TTC549 (cell line): Measurements from ENCODE around the gene TMEM255B.

Experiments used
- FAIRE-seq: peaks from 2 replicates; lab custom pipeline; 2012; peaks lifted over from hg19 to GRCh38; lab: Jason Lieb, UNC

The TMEM255B gene

DNA sequence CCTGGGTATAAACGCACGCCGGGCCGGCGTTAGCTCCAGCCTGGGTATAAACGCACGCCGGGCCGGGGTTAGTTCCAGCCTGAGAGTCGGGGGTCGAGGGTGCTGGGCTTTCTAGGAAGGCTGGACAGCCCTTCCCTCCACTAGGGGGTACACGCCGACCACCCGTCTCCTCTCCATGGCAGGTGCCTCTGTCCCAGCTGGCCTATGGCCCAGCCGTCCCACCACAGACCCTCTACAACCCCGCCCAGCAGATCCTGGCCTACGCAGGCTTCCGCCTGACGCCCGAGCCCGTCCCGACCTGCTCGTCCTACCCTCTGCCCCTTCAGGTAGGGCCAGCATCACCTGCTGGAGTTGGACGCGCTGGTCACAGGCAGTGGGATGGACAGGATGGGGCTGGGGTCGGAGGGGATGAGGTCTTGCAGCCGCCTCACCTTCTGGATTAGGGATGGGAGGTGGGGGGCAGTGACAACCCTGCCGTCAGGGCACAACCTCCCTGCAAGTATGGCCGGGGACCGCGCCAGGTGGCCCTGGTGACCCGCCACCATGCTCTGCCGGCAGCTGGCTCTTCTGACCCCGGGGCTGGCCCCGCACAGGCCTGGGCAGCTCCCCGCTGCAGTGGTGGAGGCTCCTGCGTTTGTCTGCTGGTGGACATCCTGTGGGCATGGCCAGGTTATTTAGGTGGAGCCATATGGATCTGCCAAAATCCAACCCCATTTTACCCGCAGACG, 45.8 kb downstream of the TMEM255B start:
- no peak for FAIRE-seq

DNA sequence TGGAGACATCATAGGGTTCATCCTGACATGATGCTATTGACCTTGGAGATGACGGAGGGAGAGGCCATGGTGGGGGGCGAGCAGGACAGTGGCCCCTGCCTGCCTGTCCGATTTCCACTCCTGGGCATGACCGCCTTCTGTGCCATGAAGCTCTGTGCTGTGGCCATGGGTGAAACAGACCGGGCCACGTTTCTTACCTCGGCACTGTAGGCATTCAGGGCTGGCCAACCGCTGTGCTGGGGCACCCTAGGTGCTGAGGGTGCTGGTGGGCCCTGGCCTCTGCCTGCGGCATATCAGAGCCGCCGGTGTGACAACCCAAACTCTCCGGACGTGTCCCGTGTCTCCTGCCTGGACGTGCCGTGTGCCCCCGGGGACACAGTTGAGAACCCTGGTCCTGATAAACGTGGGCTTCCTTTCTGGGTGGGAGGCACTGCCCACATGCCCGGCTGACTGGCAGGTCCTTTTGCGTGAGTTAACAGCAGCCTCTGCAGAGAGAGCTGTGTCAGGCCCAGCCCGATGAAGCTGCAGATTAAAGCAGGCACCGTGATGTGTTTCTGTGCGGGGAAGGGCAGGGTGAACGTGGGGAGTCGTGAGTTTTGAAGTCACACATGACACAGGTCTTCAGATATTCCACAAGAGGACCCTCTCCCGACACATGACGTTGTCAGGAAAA, 46.5 kb downstream of the TMEM255B start:
- no peak for FAIRE-seq

DNA sequence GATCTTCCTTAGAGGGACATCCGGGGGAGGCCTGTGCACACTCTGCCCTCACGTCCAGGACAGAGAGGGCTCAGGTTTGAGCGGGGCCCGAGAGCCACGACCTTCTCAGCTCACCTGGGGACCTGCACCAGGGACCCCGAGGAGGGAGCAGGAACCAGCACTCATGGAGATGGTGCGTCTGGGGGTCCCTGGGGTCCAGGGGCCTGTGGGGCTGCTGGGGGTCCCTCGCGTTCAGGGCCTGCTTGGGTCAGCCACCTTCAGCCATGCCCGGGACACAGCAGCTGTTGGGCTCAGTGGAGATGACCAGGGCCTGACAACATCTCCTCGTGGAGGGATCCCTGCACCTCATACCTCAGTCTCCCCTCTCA, 47.1 kb downstream of the TMEM255B start:
- no peak for FAIRE-seq

DNA sequence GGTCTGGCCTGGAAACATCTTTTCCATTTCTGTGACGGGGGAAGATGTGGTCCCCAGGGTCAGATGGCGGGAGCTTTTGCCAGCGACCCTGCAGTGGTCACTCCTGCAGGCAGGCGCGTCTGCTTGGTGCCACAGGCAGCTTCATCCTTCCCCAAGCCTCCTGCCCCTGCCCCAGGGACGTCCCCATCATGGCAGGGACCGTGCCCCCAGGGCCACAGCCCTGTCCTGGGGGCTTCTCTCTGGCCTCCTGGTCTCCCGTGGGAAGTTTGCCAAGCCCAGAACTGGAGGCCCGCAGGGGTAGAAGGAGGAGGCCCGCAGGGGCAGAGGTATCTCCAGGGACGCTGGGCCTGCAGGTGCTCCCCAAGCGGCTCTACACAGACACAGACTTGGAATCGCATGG, 47.5 kb downstream of the TMEM255B start:
- FAIRE-seq, result no peak

DNA sequence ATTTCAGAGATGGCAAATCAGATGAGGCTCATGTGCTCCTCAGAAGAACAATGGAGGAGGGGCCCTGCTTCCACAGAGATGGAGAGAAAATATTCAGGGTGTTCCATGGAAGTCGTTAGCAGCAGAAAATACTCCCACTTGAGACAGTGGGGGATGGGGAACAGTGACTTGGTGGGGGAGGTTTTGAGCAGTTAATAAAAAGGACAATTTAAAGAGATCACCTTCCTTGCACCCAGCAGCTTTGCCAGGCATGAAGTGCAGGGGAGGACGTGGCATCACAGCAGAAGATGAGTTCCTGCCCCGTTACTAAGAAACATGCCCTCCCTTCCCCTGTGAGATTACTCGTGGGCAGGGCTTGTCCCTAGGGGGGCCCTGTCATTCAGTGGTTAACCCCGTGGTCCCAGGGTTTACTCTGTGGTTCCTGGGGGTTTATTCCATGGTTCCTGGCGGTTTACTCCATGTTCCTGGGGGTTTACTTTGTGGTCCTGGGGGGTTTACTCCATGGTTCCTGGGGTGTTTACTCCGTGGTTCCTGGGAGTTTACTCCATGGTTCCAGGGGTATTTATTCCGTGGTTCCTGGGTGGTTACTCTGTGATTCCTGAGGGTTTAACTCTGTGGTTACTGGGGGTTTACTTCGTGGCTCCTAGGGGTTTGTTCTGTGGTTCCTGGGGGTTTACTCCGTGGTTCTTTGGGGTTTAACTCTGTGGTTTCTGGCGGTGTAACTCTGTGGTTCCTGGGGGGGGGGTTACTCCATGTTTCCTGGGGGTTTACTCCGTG, 49.2 kb downstream of the TMEM255B start:
- no peak for FAIRE-seq

DNA sequence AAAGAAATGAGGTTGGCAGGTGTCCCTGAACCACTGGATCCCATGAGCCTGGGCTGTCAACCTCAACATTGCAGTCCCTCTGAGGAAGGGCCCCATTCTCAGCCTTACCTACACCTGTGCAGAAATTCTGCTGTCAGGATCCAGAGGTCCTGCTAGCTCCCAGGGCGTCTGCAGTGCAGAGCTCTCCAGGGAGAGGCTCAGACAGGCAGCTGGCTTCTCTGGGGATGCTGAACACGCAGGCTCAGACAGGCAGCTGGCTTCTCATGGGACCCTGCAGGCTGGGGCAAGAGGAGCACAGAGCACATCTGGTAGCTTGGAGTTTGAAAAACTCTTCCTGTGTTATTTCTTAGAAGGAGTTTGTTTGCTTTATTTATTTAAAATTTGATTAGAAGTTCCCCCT, 50.9 kb downstream of the TMEM255B start:
- FAIRE-seq, result no peak

DNA sequence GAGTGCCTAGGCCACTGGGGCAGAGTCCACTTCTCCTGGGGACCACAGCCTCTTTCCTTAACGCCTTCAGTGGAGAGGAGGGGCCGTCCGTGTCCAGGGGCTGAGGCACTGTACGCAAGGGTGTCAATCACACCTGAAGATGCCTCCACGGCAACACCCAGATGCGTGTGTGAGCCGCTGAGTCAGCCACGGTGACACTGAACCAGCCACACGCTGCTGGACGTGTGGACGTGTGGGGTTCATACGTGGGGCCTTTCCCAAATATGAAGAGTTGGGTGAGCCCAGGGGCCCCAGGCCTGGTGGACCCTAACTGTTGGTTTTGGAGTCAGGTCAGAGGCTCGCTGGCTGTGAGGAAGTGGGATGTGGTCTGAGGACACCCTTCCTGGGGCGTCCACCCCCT, 51.6 kb downstream of the TMEM255B start:
- no peak for FAIRE-seq

DNA sequence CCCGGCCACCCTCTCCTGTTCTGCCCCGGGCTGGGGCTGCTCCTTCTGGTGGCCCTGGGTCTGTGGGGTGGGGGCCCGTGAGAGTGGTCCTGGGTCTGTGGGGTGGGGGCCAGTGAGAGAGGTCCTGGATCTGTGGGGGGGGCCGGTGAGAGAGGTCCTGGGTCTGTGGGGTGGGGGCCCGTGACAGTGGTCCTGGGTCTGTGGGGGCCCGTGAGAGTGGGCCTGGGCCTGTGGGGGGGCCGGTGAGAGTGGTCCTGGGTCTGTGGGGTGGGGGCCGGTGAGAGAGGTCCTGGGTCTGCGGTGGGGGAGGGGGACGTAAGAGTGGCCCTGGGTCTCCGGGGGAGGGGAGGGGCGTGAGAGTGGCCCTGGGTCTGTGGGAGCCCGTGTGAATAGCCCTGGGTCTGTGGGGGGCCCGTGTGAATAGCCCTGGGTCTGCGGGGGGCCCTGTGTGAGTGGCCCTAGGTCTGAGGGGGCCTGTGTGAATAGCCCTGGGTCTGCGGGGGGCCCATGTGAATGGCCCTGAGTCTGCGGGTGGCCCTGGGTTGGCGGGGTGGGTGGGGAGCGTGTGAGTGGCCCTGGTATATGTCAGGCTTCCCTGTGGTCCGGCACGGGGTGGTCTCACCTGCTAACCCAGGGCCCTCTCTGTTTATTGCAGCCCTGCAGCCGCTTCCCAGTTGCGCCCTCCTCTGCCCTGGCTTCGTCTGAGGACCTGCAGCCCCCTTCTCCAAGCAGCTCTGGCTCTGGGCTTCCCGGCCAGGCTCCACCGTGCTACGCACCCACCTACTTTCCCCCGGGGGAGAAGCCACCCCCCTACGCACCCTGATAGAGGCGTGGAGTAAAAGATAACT, 52.3 kb downstream of the TMEM255B start:
- no peak for FAIRE-seq

DNA sequence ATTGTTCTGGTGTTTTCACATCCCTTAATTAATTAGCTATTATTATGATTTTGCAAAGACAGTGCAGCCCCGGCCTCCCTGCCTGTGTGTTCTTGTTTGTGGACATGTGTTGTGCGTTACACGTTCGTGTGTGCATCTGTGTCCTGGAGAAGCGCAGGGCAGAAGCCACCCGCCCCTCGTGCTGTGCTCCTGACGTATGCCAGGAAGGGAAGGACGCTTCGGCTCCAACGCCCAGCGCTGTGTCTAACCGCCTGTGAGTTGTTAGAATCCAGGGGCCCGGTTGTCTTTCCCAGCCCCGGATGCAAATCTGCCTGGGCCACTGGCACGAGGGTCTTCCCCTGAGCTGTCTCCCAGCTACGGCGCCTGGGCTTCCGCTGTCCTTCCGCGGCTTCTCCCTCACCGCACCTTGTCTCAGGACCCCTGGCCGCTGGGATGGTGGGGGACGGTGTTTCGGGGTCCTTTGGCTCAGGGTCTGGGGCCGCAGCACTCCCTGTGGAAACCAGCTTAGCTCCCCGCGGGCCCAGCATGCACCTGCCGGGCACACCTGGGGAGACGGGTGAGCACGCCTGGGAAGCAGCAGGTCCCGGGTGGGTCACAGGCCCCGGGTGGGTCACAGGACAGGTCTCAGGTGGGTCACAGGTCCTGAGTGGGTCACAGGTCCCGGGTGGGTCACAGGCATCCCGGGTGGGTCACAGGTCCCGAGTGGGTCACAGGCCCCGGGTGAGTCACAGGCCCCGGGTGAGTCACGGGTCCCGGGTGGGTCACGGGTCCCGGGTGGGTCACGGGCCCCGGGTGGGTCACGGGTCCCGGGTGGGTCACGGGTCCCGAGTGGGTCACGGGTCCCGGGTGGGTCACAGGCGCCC, 53.4 kb downstream of the TMEM255B start:
- no peak for FAIRE-seq

DNA sequence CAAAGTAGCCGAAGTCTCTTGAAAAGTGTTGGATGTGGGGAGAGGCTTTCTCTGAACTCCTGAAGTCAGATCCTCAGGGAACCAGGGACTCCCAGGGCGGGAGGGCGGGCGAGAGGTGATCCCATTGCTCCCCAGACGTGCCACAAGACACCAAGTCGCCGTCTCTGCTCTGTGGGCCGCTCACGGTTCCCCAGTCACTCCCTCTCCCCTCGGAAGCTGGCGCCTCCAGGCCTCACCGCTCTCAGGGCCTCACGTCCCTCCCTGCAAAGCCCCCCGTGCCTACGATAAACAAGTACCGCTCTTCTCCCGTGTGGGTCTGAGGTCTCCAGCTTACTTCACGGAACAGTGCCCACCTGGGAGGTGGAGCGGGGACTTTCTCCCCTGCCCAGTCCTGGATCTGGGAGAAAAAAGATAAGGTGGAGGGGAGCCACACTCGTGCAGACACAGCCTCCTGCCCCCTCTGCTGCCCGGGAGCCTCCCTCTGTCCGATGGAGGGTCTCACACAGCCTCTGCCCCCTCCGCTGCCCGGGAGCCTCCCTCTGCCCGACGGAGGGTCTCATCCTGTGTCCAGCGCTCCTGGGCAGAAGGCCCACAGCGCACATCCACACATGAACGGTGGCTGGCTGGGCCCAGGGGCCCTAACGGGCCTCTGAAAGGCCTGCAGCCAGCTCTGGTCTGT, 54.2 kb downstream of the TMEM255B start:
- no peak for FAIRE-seq

DNA sequence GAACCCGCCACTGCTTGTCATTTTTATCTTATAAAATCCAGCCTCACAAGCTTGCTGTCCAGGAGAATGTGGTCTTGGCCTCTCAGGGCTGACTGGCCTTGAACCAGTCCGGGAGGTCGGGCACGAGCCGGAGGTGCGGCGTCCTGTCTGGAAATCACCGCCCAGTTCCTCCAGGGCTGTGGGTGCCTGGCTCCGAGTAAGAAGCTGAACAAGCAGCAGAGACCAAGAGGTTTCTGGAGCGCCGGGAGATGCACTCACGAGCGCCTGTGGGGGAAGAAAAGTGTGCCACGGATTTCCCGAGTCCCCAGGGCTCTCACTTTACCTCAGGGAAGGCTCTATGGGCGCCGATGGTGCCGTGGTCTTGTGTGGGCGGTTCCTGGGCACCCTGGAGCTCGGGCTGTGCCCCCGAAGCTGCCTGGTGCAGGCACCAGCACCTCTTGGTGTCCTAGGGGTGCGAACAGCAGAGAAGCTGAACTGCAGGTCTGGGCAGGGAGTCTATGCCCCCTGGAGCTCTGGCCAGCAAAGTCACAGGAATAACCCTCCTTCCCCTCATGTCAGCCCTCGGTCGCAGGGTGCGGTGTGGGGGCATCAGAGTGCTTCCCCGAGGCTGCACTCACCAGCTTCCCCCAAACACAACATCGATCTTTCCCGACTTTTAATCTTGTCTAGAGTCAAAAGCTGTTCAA, 54.9 kb downstream of the TMEM255B start:
- FAIRE-seq, result no peak

DNA sequence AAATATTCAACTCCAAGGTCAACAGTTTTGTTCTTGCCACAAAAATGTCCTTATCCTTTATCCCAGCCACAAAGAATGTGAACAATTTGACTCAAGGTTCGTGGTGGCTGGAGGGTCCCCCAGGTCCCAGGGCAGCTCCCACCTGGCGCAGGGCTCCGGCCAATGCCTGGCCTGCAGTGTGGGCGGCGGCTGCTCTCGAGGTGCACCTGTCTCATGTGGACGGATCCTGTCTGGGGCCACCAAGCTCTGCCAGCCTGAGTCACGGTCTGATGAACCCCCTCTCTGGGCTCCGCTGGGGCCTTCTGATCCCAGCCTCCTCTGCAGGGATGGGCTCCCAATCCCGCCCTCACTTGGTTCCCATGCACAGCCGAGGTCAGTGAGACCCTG, 55.4 kb downstream of the TMEM255B start:
- FAIRE-seq, result no peak

DNA sequence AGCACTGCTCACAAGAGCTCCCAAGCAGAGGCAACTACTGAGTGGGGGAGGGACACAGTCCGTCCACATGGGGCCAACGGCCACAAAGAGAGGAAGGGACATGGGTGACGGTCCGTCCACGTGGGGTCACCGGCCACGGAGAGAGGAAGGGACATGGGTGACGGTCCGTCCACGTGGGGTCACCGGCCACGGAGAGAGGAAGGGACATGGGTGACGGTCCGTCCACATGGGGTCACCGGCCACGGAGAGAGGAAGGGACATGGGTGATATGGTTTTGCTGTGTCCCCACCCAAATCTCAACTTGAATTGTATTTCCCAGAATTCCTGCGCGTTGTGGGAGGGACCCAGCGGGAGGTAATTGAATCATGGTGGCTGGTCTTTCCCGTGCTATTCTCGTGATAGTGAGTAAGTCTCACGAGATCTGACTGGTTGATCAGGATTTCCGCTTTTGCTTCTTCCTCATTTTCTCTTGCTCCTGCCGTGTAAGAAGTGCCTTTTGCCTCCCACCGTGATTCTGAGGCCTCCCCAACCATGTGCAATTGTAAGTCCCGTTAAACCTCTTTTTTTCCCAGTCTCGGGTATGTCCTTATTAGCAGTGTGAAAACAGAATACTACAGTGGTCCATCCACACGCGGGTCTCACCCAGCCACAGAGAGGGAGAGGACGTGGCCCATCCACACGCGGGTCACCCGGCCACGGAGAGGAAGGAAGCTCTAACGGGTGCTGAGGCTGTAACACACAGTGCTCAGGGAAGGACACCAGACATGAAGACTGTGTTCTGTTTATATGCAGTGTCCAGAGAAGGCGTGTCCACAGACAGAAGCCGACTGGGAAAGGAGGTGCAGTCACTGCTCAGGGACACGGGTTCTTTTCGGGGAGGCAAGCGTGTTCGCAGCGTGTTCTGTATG, 56.4 kb downstream of the TMEM255B start:
- no peak for FAIRE-seq

DNA sequence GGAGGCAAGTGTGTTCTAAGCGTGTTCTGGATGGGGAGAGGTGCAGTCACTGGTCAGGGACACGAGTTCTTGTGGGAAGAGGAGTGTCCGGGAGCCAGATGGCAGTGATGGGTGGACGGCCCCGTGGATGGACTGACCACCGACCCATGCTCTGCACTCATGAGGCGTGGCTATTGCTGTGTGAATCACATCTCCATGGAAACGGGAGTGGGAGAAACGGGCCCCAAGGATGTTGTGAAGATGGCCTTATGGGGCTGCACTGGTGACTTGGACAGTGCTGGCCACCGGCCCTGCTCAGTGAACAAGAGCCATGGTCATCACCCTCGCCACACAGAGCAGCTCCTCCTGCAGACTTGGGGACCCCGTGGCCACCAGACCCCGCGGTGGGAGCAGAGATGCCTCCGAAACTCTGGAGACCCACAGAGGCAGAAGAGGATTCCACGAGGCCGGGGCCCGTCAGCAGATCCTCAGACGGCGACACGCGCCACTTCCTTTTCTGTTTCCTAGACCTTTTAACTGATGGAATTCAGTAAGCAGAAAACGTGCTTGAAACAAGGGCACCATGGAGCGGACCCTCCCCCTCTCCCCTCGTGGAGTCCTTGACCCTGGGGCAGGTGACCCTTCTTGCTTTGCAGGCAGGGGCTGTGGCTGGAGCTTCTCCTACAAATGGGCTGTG, 57.4 kb downstream of the TMEM255B start:
- FAIRE-seq, result no peak

DNA sequence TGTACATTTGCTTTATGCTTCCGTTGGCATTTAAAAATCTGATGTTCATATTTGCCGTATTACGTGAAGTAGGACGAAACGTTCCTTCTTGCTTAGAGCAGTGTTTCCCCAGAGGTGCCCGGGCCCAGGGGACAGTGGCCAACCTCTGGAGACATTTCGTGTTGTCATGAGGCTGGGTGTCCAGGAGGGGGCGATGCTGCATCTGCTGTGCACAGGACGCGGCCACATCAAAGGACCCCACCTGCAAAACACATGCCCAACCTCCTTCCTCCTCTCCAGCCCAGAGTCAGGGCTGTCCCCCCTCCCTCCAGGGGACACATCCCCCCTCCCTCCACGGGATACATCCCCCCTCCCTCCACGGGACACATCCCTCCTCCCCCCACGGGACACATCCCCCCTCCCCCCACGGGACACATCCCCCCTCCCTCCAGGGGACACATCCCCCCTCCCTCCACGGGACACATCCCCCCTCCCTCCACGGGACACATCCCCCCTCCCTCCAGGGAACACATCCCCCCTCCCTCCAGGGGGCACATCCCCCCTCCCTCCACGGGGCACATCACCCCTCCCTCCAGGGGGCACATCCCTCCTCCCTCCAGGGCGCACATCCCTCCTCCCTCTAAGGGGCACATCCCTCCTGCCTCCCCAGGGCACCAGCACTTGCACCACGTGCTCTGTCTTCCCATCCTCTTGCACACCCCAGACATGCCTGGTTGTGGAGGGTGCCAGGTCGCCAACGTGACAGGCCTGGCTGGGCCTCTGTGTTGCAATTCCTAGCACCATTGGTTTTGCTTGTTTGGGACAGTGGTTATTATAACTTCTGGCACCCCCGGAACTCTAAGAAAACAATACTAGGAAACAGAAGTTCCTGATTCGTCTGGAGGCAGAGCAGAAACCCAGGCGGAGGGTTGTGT, 58.2 kb downstream of the TMEM255B start:
- FAIRE-seq, result no peak

DNA sequence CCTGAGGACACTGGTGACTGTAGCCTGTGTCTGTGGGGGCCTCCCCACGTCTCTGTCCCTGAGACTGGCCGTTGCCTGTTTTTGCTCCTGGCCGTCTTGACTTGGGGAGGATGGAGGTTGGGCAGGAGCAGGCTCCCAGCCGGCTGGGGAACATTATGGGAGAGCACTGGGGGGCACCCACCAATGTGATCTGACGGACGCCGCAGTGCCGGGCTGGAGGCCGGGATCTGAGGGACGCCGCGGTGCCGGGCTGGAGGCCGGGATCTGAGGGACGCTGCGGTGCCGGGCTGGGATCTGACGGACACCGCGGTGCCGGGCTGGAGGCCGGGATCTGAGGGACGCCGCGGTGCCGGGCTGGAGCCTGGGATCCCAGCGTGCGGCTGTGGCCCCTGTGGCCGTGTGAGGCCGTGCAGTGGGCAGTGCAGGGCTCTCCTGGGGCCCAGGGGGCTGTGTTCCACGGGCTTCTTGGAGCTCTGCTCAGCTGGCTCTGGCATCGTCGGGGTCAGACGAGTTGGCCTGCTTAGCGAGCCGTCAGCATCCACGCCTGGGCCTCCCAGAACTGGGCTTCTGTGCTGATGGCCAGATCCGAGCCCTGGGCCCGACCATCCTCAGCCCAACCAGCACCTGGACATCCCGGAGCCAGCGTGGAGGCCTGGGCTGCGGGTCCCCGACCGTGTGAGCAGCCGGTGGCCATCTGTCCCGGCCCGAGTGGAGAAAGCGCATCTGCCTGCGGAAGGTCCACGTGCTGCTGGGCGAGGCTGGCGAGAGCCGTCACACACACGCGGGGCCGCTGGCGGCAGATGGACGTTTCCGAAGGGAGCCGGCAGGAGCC, 59.0 kb downstream of the TMEM255B start:
- no peak for FAIRE-seq
